ENCODE results near the gene KASH5.
"Not testable (repeated sequence)": the region's sequence is repeated elsewhere in the genome, so short reads cannot be mapped to it uniquely, and the experiment has no call there.

KASH5 gene

GRCh38 chr19:49363268-49364082, 24.6 kb upstream of the KASH5 start, which contains the start of gene DKKL1:
TSS of gene DKKL1 (plus strand) at chr19:49363877. CDS start at chr19:49363999, 122 bp downstream.
- no peak within 1 kb of the TSS for H3K27ac ChIP-seq

GRCh38 chr19:49364083-49364737, 23.8 kb upstream of the KASH5 start:
- no peak for TF ChIP-seq CTCF (conservative IDR thresholded peaks at IDR 0.05)
- no peak overlapping the region for H3K27ac ChIP-seq

More at GRCh38 chr19:49363268-49364082, 24.6 kb upstream of the KASH5 start, which contains the start of gene DKKL1:
- no peak for TF ChIP-seq CTCF (conservative IDR thresholded peaks at IDR 0.05)

GRCh38 chr19:49366110-49366509, 21.9 kb upstream of the KASH5 start:
- no peak overlapping the region for H3K27ac ChIP-seq
- no peak for TF ChIP-seq CTCF (conservative IDR thresholded peaks at IDR 0.05)

- TF ChIP-seq CTCF (conservative IDR thresholded peaks at IDR 0.05), result no peak
- H3K27ac ChIP-seq, result no peak overlapping the region
Observed at GRCh38 chr19:49368711-49369358, 19.2 kb upstream of the KASH5 start.

GRCh38 chr19:49371184-49371583, 16.9 kb upstream of the KASH5 start:
- no peak overlapping the region for H3K27ac ChIP-seq
- no peak for TF ChIP-seq CTCF (conservative IDR thresholded peaks at IDR 0.05)

GRCh38 chr19:49373174-49373573, 14.9 kb upstream of the KASH5 start:
- H3K27ac ChIP-seq, result not testable (repeated sequence)

- H3K27ac ChIP-seq, result no peak overlapping the region
- no peak for TF ChIP-seq CTCF (conservative IDR thresholded peaks at IDR 0.05)
Observed at GRCh38 chr19:49374665-49375434, 13.2 kb upstream of the KASH5 start.
